Measurements from ENCODE around the gene KCNF1. TPM values are rescaled to one million over a fixed set of nuclear protein-coding genes. Genes with fewer than 3 reads are reported as not detected.
A peak's percentile ranks its signal among the peaks of the same experiment; 100 is the strongest.

KCNF1 gene
- total RNA-seq, 2 experiments from 2014 or later = not detected

DNA sequence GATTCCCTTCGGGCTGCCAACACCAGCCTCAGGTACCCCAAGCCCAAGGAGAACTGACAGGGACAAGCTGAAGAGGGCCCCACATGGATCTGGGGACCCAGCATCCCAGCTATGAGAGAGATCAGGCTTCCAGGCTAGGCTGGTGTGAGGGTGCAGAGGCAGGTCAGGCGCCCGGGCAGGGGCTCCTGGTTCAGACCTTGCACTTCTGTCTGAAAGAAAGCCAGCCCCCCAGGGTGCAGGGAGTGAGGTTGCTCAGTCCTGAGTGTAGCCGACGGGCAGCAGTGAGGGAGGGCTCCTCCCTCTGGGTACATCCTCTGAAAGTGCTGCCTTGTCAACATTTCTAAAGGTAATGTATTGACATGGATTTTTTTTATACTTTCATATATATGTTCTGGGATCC is 33.1 kb downstream of the KCNF1 start:
- intact Hi-C loops (cut with micrococcal nuclease) = no loop called here
- H3K27ac Mint-ChIP-seq = no peak overlapping the region
- H3K4me3 Mint-ChIP-seq = no peak overlapping the region
- no peaks in the 10 kb centered on the region for H3K4me1 Mint-ChIP-seq (ENCODE audit: low read depth)
- peaks cover 33% of the 10 kb centered on the region for H3K27me3 Mint-ChIP-seq
- no peaks in the 10 kb centered on the region for H3K36me3 Mint-ChIP-seq (ENCODE audit: low read depth)
- DNase-seq = no peak
- CTCF ChIA-PET = no interaction called here
- TF ChIP-seq, protein P1, sequence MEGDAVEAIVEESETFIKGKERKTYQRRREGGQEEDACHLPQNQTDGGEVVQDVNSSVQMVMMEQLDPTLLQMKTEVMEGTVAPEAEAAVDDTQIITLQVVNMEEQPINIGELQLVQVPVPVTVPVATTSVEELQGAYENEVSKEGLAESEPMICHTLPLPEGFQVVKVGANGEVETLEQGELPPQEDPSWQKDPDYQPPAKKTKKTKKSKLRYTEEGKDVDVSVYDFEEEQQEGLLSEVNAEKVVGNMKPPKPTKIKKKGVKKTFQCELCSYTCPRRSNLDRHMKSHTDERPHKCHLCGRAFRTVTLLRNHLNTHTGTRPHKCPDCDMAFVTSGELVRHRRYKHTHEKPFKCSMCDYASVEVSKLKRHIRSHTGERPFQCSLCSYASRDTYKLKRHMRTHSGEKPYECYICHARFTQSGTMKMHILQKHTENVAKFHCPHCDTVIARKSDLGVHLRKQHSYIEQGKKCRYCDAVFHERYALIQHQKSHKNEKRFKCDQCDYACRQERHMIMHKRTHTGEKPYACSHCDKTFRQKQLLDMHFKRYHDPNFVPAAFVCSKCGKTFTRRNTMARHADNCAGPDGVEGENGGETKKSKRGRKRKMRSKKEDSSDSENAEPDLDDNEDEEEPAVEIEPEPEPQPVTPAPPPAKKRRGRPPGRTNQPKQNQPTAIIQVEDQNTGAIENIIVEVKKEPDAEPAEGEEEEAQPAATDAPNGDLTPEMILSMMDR (IDR thresholded peaks at IDR 0.05) = no peak
- H3K9me3 Mint-ChIP-seq = peaks cover 2% of the 10 kb centered on the region
- POLR2A ChIA-PET = no interaction called here
- no peak for ATAC-seq

DNA sequence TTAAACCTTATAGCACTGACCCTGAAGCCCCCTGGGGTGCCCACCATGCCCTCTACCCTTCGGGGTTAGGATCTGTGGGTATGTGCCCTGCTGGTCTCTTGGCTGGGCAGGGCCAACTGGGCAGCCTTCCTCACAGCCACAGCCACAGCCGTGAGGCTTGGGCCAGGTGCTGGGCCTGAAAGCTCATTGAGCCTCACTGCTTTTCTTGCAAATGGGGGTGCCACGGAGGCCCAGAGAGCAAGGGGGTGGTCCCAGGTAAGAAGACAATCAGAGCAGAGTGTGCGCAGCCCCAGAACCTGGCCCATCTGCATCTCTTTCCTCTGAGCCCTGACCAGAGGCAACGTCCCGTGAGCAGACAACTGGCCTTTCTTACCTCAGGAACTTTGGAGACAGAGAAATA is 34.7 kb downstream of the KCNF1 start:
- CTCF ChIA-PET = interaction anchor here (1.5 kb wide), 1 partner anchor 114 kb away, joined by 4 read pairs; no protein-coding TSS in a partner anchor
- Mint-ChIP-seq H3K9me3 (no peaks in the 10 kb centered on the region), H3K27me3 (peaks cover 34% of the 10 kb centered on the region), H3K4me3 (no peak overlapping the region), H3K27ac (no peak overlapping the region), H3K4me1 (ENCODE audit: low read depth) (no peaks in the 10 kb centered on the region), H3K36me3 (ENCODE audit: low read depth) (no peaks in the 10 kb centered on the region)
- POLR2A ChIA-PET = no interaction called here
- no peak for DNase-seq
- ATAC-seq = no peak
- TF ChIP-seq, protein P1 (IDR thresholded peaks at IDR 0.05) = no peak
- intact Hi-C loops (cut with micrococcal nuclease) = no loop called here

DNA sequence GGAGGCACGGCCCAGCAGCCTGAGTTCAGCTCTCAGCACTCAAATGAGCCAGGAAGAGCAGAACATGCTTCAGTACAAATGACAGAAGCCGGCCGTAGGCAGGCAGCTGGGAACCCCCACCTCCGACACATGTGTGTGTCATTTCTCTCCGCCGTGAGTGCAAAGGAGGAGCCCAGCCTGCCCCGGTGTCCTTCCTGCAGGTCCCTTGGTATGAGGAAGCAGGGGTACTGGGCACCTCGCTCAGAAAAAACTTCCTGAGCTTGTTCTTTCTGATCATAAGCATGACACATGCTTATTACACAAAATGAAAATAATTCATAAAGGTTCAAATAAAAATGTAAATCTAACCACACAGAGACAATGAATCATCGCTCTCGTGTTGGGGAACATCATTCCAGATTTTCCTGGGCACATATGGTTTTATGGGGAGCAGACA is 35.3 kb downstream of the KCNF1 start:
- POLR2A ChIA-PET = no interaction called here
- DNase-seq = peak; percentile 11
- H3K9me3 Mint-ChIP-seq = no peaks in the 10 kb centered on the region
- CTCF ChIA-PET = interaction anchor here (1.5 kb wide), 1 partner anchor 115 kb away, joined by 4 read pairs; no protein-coding TSS in a partner anchor
- TF ChIP-seq, protein P1 (IDR thresholded peaks at IDR 0.05) = no peak
- no peak overlapping the region for H3K27ac Mint-ChIP-seq
- intact Hi-C loops (cut with micrococcal nuclease) = no loop called here
- no peaks in the 10 kb centered on the region for H3K4me1 Mint-ChIP-seq (ENCODE audit: low read depth)
- H3K4me3 Mint-ChIP-seq = no peak overlapping the region
- peak; percentile 47 for ATAC-seq
- H3K36me3 Mint-ChIP-seq (ENCODE audit: low read depth) = no peaks in the 10 kb centered on the region
- H3K27me3 Mint-ChIP-seq = peaks cover 34% of the 10 kb centered on the region

DNA sequence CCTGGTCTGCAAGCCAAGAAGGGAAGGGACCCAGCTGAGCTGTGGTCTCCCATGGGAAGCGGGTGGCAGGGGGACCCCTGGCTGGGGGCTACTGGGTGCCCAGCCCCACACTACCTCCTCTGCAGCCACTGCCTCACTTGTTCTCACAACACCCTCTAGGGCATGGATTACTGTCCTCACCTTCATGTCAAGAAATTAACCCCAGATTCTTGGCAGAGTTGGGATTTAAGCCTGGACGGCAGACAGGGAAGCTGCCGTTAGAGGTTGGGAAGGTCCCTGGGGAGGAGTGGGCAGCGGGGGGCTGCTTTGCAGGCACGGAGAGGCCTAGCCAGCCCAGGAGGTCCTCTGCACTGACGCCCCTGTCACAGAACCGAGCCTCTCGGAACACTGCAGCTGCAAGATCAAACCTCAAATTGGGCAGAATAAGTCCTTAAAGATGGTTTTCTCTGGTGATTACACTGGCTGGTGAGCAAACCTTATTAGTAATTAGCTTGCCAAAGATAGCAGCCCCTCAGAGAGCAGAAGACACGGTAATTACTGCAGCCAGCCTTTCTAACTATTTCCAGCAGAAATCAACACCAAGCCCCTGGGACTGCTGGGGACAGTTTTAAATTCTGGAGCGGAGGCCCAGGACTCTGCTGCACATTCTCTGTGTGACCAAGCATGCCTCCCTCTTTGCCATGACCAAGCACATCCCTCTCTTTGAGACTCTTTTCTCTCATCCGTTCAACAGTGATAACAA is 35.9 kb downstream of the KCNF1 start:
- ChIA-PET POLR2A (no interaction called here), CTCF (interaction anchor here (1.5 kb wide), 1 partner anchor 115 kb away, joined by 4 read pairs; no protein-coding TSS in a partner anchor)
- H3K4me3 Mint-ChIP-seq = no peak overlapping the region
- no peak for DNase-seq
- H3K4me1 Mint-ChIP-seq (ENCODE audit: low read depth) = no peaks in the 10 kb centered on the region
- intact Hi-C loops (cut with micrococcal nuclease) = no loop called here
- H3K9me3 Mint-ChIP-seq = no peaks in the 10 kb centered on the region
- H3K36me3 Mint-ChIP-seq (ENCODE audit: low read depth) = no peaks in the 10 kb centered on the region
- ATAC-seq = no peak
- TF ChIP-seq, protein P1 (IDR thresholded peaks at IDR 0.05) = no peak
- H3K27ac Mint-ChIP-seq = no peak overlapping the region
- peaks cover 34% of the 10 kb centered on the region for H3K27me3 Mint-ChIP-seq

DNA sequence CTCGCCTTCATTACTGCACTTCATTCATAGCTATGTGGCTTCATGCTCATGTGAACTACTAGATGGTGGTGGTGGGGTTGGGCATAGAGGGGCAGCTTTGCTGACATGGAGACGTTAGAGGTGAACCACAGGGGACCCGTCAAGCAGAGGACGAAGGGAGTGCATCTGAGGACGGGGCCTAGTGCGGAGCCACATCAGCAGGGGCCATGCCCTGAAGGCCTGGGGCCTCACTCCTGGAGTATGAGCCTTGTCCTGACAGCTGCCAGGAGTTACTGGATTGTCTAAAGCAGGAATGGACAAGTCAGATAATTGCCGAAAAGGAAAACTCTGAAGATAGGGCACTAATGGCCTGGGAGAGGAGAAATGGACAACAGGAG is 36.4 kb downstream of the KCNF1 start:
- intact Hi-C loops (cut with micrococcal nuclease) = no loop called here
- no peak for DNase-seq
- POLR2A ChIA-PET = no interaction called here
- CTCF ChIA-PET = no interaction called here
- H3K27ac Mint-ChIP-seq = no peak overlapping the region
- peaks cover 2% of the 10 kb centered on the region for H3K36me3 Mint-ChIP-seq (ENCODE audit: low read depth)
- H3K9me3 Mint-ChIP-seq = peaks cover 1% of the 10 kb centered on the region
- ATAC-seq = no peak
- H3K4me1 Mint-ChIP-seq (ENCODE audit: low read depth) = peaks cover 2% of the 10 kb centered on the region
- peaks cover 32% of the 10 kb centered on the region for H3K27me3 Mint-ChIP-seq
- H3K4me3 Mint-ChIP-seq = no peak overlapping the region
- TF ChIP-seq, protein P1 (IDR thresholded peaks at IDR 0.05) = no peak

Measured in activated CD8-positive, alpha-beta T cell treated with anti-CD3 and anti-CD28 coated beads for 36 hours (primary cell).